ENCODE data around the gene RNF10. TPM values are rescaled to one million over a fixed set of nuclear protein-coding genes. Genes with fewer than 3 reads are reported as not detected.

The RNF10 gene
- total RNA-seq, 4 donors from 2014 or later: 98.2 to 206 (median 163) TPM

- DNase-seq (ENCODE audit: low spot score in 2 of 2): peak; percentile 98
- H3K27ac ChIP-seq: peak within 1 kb of the TSS; percentile 42
- H3K4me1 ChIP-seq: peaks cover 34% of the 10 kb centered on the region
- no peaks in the 10 kb centered on the region for H3K9me3 ChIP-seq
- under 1% methylated on average over 55 of the region's 56 CpGs for WGBS
- H3K27me3 ChIP-seq: no peaks in the 10 kb centered on the region
- H3K4me3 ChIP-seq: peak within 1 kb of the TSS; percentile 81
- TF ChIP-seq, protein P1, sequence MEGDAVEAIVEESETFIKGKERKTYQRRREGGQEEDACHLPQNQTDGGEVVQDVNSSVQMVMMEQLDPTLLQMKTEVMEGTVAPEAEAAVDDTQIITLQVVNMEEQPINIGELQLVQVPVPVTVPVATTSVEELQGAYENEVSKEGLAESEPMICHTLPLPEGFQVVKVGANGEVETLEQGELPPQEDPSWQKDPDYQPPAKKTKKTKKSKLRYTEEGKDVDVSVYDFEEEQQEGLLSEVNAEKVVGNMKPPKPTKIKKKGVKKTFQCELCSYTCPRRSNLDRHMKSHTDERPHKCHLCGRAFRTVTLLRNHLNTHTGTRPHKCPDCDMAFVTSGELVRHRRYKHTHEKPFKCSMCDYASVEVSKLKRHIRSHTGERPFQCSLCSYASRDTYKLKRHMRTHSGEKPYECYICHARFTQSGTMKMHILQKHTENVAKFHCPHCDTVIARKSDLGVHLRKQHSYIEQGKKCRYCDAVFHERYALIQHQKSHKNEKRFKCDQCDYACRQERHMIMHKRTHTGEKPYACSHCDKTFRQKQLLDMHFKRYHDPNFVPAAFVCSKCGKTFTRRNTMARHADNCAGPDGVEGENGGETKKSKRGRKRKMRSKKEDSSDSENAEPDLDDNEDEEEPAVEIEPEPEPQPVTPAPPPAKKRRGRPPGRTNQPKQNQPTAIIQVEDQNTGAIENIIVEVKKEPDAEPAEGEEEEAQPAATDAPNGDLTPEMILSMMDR (IDR thresholded peaks at IDR 0.05): no peak
- TF ChIP-seq POLR2AphosphoS5 (IDR thresholded peaks at IDR 0.05) (peak; percentile 40 to 83 (median 54)), POLR2A (IDR thresholded peaks at IDR 0.05) (no peak), EP300 (IDR thresholded peaks at IDR 0.05) (no peak)
- peaks cover 36% of the 10 kb centered on the region for H3K36me3 ChIP-seq
These were observed 46.9 kb downstream of the RNF10 start, which contains the start of gene POP5 for GRCh38 chr12:120580787-120581723. Gene POP5, minus strand, starts transcription at chr12:120581402. Its CDS starts 40 bp downstream, at chr12:120581362.

- Histone ChIP-seq H3K27me3 (no peaks in the 10 kb centered on the region), H3K27ac (no peak overlapping the region), H3K4me3 (peak overlapping the region; percentile 81), H3K4me1 (peaks cover 34% of the 10 kb centered on the region), H3K36me3 (peaks cover 27% of the 10 kb centered on the region), H3K9me3 (no peaks in the 10 kb centered on the region)
- no peak for TF ChIP-seq POLR2AphosphoS5 (IDR thresholded peaks at IDR 0.05)
- TF ChIP-seq, protein P1 (IDR thresholded peaks at IDR 0.05): no peak
- no peak for TF ChIP-seq EP300 (IDR thresholded peaks at IDR 0.05)
- no peak for TF ChIP-seq POLR2A (IDR thresholded peaks at IDR 0.05)
- WGBS: 46% methylated on average over 9 of the region's 9 CpGs
- no peak for DNase-seq (ENCODE audit: low spot score in 2 of 2)
These were observed 47.8 kb downstream of the RNF10 start for GRCh38 chr12:120581998-120582397.

DNA sequence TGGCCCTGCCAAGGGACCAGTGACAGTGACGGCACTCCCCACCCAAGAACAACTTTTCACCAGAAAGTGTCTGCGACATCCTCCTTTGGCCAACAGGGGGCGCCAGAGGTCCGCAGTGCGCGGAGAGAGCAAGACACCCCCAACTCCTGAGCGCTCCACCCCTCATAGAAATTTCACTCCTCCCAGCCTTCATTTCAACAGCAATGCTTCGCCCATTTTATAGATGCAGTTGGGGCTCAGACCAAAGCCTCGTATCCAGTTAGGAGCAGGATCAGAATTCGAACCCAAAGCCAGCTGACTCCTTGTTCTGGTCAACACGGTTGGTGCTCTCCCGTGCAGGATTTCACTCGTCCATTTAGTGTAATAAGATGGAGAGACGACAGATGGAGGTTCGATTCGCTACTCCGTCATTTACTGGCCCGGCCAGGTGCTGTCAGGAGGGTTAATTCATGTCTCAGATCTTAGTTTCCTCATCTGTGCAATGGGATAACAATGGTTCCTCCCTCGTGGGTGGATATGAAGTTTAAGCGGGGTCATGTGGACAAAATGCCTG is 49.4 kb downstream of the RNF10 start:
- H3K4me3 ChIP-seq: peak overlapping the region; percentile 54
- no peak for TF ChIP-seq POLR2AphosphoS5 (IDR thresholded peaks at IDR 0.05)
- no peak for TF ChIP-seq EP300 (IDR thresholded peaks at IDR 0.05)
- TF ChIP-seq POLR2A (IDR thresholded peaks at IDR 0.05): no peak
- TF ChIP-seq, protein P1 (IDR thresholded peaks at IDR 0.05): peak; percentile 83 to 85

GRCh38 chr12:120584343-120585149 is 50.4 kb downstream of the RNF10 start:
- 6% methylated on average over 11 of the region's 65 CpGs for WGBS

More for the DNA sequence above, 49.4 kb downstream of the RNF10 start:
- peak; percentile 86 to 89 for DNase-seq (ENCODE audit: low spot score in 2 of 2)
- peaks cover 34% of the 10 kb centered on the region for H3K4me1 ChIP-seq
- 19% methylated on average over 20 of the region's 20 CpGs for WGBS
- H3K9me3 ChIP-seq: no peaks in the 10 kb centered on the region
- no peaks in the 10 kb centered on the region for H3K27me3 ChIP-seq
- H3K36me3 ChIP-seq: peaks cover 11% of the 10 kb centered on the region
- H3K27ac ChIP-seq: no peak overlapping the region

More at GRCh38 chr12:120584343-120585149, 50.4 kb downstream of the RNF10 start:
- Histone ChIP-seq H3K4me3 (peak overlapping the region; percentile 54), H3K36me3 (peaks cover 1% of the 10 kb centered on the region), H3K27me3 (no peaks in the 10 kb centered on the region), H3K27ac (no peak overlapping the region), H3K9me3 (no peaks in the 10 kb centered on the region), H3K4me1 (peaks cover 34% of the 10 kb centered on the region)
- DNase-seq (ENCODE audit: low spot score in 2 of 2): peak in 1 of 2 donors; percentile 69
- TF ChIP-seq POLR2A (IDR thresholded peaks at IDR 0.05) (no peak), POLR2AphosphoS5 (IDR thresholded peaks at IDR 0.05) (no peak)
- TF ChIP-seq, protein P1 (IDR thresholded peaks at IDR 0.05): peak in 1 of 2 donors; percentile 31

All from suprapubic skin (tissue), 4 donors.